K562 (cell line): ENCODE measurements around the gene SZT2. TPM values are rescaled to one million over a fixed set of nuclear protein-coding genes. Genes with fewer than 3 reads are reported as not detected.

Experiments used
- ATAC-seq: fragments of 200-7000 bp; cut with Tn5 transposase; 3 replicates; pipeline ENCODE4 v1.9.1; 2020; ENCODE audit warnings: moderate library complexity
- BruUV-seq: library from RNA; stranded (reverse); fragments of 400-500 nt; replicated peaks from 2 replicates; lab custom pipeline; 2021; lab: Mats Ljungman, UMichigan
- CTCF ChIA-PET: fragments of 300-600 bp; formaldehyde crosslinking; extraction: SDS; loops from one replicate; lab custom pipeline; 2021; ENCODE audit warnings: low intra/inter-chr PET ratio; lab: Yijun Ruan, JAX
- POLR2A ChIA-PET: fragments of 300-600, 350-650 bp; sonication (Branson Sonifier 250); formaldehyde crosslinking; extraction: SDS; loops from one replicate; lab custom pipeline; 2021; ENCODE audit warnings: antibody characterized with exemption, inconsistent platforms; lab: Yijun Ruan, JAX
- DNase-seq, 4 experiments: peaks; one replicate each; pipeline versions ENCODE4 v3.0.0 to v3.0.0-alpha.2; 2011 to 2018; ENCODE audit warnings: low spot score in 3 of 4, mixed read lengths in 3 of 4; ENCODE audit errors: extremely low read depth in 1 of 4
- FAIRE-seq: peaks from 2 replicates; lab custom pipeline; 2011; peaks lifted over from hg19 to GRCh38; lab: Jason Lieb, UNC
- H2AFZ ChIP-seq: 2 replicates; pipeline ENCODE4 v1.6.0; 2011; ENCODE audit warnings: low read depth, low read length, control low read depth, inconsistent platforms
- H3K27ac ChIP-seq: fragments of 200-600 bp; 3 replicates; pipeline ENCODE4 v1.8.0; 2011; ENCODE audit warnings: low read depth, mild to moderate bottlenecking, control low read depth, inconsistent platforms, low read length, moderate library complexity, mixed read lengths; ENCODE audit errors: extremely low read depth
- H3K27me3 ChIP-seq, 2 experiments: fragments of 300-600 bp in 1 of 2; 2 replicates in 1 of 2; 3 replicates in 1 of 2; pipeline versions ENCODE4 v1.6.0 to v1.8.0; 2011; ENCODE audit warnings: inconsistent platforms in 2 of 2, low read length in 2 of 2, mild to moderate bottlenecking in 1 of 2, mixed read lengths in 1 of 2, moderate library complexity in 1 of 2; ENCODE audit not compliant: control insufficient read depth in 2 of 2, insufficient read depth in 2 of 2
- H3K36me3 ChIP-seq: fragments of 300-600 bp; 3 replicates; pipeline ENCODE4 v1.8.0; 2011; ENCODE audit warnings: mild to moderate bottlenecking, low read length, inconsistent platforms; ENCODE audit not compliant: control insufficient read depth, insufficient read depth
- H3K4me1 ChIP-seq, 2 experiments: fragments of 200-600 bp in 1 of 2; replicated peaks in 1 of 2; 2 replicates in 1 of 2; 3 replicates in 1 of 2; pipeline versions ENCODE4 v1.5.1 to v1.8.0; 2011; ENCODE audit warnings: inconsistent platforms in 2 of 2, low read length in 2 of 2, mild to moderate bottlenecking in 1 of 2, mixed read lengths in 1 of 2, moderate library complexity in 1 of 2; ENCODE audit not compliant: control insufficient read depth in 2 of 2, insufficient read depth in 2 of 2
- H3K4me2 ChIP-seq: 2 replicates; pipeline ENCODE4 v1.6.1; 2011; ENCODE audit warnings: low read length, control low read depth, inconsistent platforms, mixed read lengths; ENCODE audit not compliant: insufficient read depth
- H3K4me3 ChIP-seq: fragments of 200-600 bp; sonication (generic), shearing (Covaris generic); 2 replicates; pipeline ENCODE4 v1.5.1; 2016; ENCODE audit warnings: control low read depth, inconsistent platforms
- H3K79me2 ChIP-seq: fragments of 200-600 bp; 3 replicates; pipeline ENCODE4 v1.8.0; 2011; ENCODE audit warnings: low read length, inconsistent platforms; ENCODE audit not compliant: control insufficient read depth, insufficient read depth
- H3K9ac ChIP-seq, 2 experiments: 2 replicates each; pipeline versions ENCODE4 v1.6.0 to v1.6.1; 2011; ENCODE audit warnings: low read depth in 2 of 2, low read length in 2 of 2, control low read depth in 1 of 2, inconsistent platforms in 1 of 2, mild to moderate bottlenecking in 1 of 2, mixed read lengths in 1 of 2; ENCODE audit not compliant: insufficient read depth in 1 of 2
- H3K9me1 ChIP-seq: one replicate; pipeline ENCODE4 v1.6.0; 2011; ENCODE audit warnings: inconsistent platforms, mild to moderate bottlenecking, low read length, moderate library complexity; ENCODE audit not compliant: control insufficient read depth, insufficient read depth
- H3K9me3 ChIP-seq: replicated peaks from 2 replicates; pipeline ENCODE4 v1.5.1; 2011; ENCODE audit warnings: low read depth, low read length, inconsistent platforms; ENCODE audit not compliant: control insufficient read depth, insufficient read depth
- H4K20me1 ChIP-seq: replicated peaks from 2 replicates; pipeline ENCODE4 v1.6.1; 2011; ENCODE audit warnings: low read length, inconsistent platforms, mixed read lengths; ENCODE audit not compliant: control insufficient read depth, insufficient read depth
- EZH2 ChIP-seq: IDR thresholded peaks from 2 replicates; pipeline ENCODE4 v1.6.1; 2012; ENCODE audit warnings: low read depth, mild to moderate bottlenecking, inconsistent platforms, low read length, borderline replicate concordance
- JUND ChIP-seq, 2 experiments: IDR thresholded peaks; 2 replicates in 1 of 2; 3 replicates in 1 of 2; pipeline ENCODE4 v1.6.1; 2011; ENCODE audit warnings: borderline replicate concordance in 2 of 2, low read depth in 2 of 2, low read length in 2 of 2, improper control_type of control experiment in 1 of 2, missing biosample characterization in 1 of 2, missing genetic modification characterization in 1 of 2, missing genetic modification reagents in 1 of 2
- KAT7 ChIP-seq: sonication (generic); formaldehyde crosslinking; IDR thresholded peaks from 2 replicates; pipeline ENCODE4 v1.8.0; 2022; ENCODE audit warnings: missing genetic modification reagents, mild to moderate bottlenecking, borderline replicate concordance
- MTA2 ChIP-seq: fragments of 450-650 bp; IDR thresholded peaks from 2 replicates; pipeline ENCODE4 v1.6.1; 2016; ENCODE audit warnings: low read depth
- NCOR1 ChIP-seq: fragments of 450-650 bp; IDR thresholded peaks from 2 replicates; pipeline ENCODE4 v1.6.1; 2016; ENCODE audit warnings: mild to moderate bottlenecking, moderate library complexity
- PHTF2 ChIP-seq: fragments of 250-450 bp; sonication (Bioruptor Pico); IDR thresholded peaks from 2 replicates; pipeline ENCODE4 v1.5.0; 2021; ENCODE audit warnings: mild to moderate bottlenecking
- ZBTB12 ChIP-seq: fragments of 250-450 bp; sonication (Bioruptor Pico); IDR thresholded peaks from 2 replicates; pipeline ENCODE4 v1.4.0; 2020
- ZNF311 ChIP-seq: fragments of 250-450 bp; sonication (Bioruptor Pico); IDR thresholded peaks from 2 replicates; pipeline ENCODE4 v1.4.0; 2020; ENCODE audit warnings: mild to moderate bottlenecking, moderate library complexity
- WGBS: fragments of 100-300 bp; shearing (Covaris generic); methylation state at CpG from one replicate; pipeline ENCODE4 v1.1.6; 2016; ENCODE audit warnings: low coverage, mixed read lengths; ENCODE audit not compliant: insufficient coverage; ENCODE audit errors: missing lambda C conversion rate; 5-methylcytosine and 5-hydroxymethylcytosine counted together
- in situ Hi-C: fragments of 300-500 bp; cut with MboI; formaldehyde crosslinking; loops from 4 replicates; pipeline ENCODE4 v1.15.0; 2018; ENCODE audit warnings: inconsistent platforms, mixed read lengths
- intact Hi-C: fragments of 100-400 bp; cut with micrococcal nuclease; formaldehyde crosslinking; loops from 2 replicates; pipeline ENCODE4 v1.14.2; 2022
- polyA plus RNA-seq, 8 experiments: library from polyadenylated mRNA; depleted of rRNA in 4 of 8; stranded (reverse) in 5 of 8; unstranded in 3 of 8; fragments of >200 nt; fragmentation: Nextera tagmentation in 2 of 8; fragmentation: Illumina TruSeq in 1 of 8; extraction: Ambion mirVana in 2 of 8; extraction: Trizol in 1 of 8; gene quantifications; 2 replicates each; pipeline versions ENCODE4 v1.2.1 to v1.2.3, GENCODE V29; 2011 to 2014; ENCODE audit warnings: inconsistent platforms in 1 of 8, missing spikeins in 1 of 8
- total RNA-seq, 7 experiments: library from RNA; depleted of rRNA in 6 of 7; stranded (reverse); fragments of >200 nt in 6 of 7; fragmentation: Illumina TruSeq in 2 of 7; extraction: Trizol in 2 of 7; gene quantifications; 2 replicates each; pipeline versions ENCODE4 v1.2.1 to v1.2.3, GENCODE V29; 2011 to 2021; ENCODE audit warnings: low replicate concordance in 1 of 7
- TF ChIP-seq, protein P1 (sequence below): fragments of 250-450 bp; sonication (Bioruptor Pico); IDR thresholded peaks from 2 replicates; pipeline ENCODE4 v1.5.0; 2020; ENCODE audit warnings: mild to moderate bottlenecking, borderline replicate concordance
- TF ChIP-seq, protein P2 (sequence below), 2 experiments: IDR thresholded peaks; 2 replicates each; pipeline ENCODE4 v1.6.1; 2011; ENCODE audit warnings: borderline replicate concordance in 1 of 2, control low read depth in 1 of 2, low read depth in 1 of 2, low read length in 1 of 2, mild to moderate bottlenecking in 1 of 2, mixed read lengths in 1 of 2, moderate library complexity in 1 of 2; ENCODE audit not compliant: insufficient read depth in 1 of 2, insufficient read length in 1 of 2, poor library complexity in 1 of 2, severe bottlenecking in 1 of 2; ENCODE audit errors: extremely low read depth in 1 of 2
- TF ChIP-seq, protein P3 (sequence below), 2 experiments: fragments of 450-650 bp; IDR thresholded peaks; 2 replicates each; pipeline ENCODE4 v1.6.1; 2016
- TF ChIP-seq, protein P4 (sequence below): fragments of 450-650 bp; IDR thresholded peaks from 2 replicates; pipeline ENCODE4 v1.6.1; 2016; ENCODE audit warnings: borderline replicate concordance

Gene SZT2
- total and polyA plus RNA-seq, 9 of the 15 experiments (the other 6 are each of a cell fraction or from before 2014, with no cell fraction given) = 0.88 to 31.0 (median 12.8) TPM

DNA sequence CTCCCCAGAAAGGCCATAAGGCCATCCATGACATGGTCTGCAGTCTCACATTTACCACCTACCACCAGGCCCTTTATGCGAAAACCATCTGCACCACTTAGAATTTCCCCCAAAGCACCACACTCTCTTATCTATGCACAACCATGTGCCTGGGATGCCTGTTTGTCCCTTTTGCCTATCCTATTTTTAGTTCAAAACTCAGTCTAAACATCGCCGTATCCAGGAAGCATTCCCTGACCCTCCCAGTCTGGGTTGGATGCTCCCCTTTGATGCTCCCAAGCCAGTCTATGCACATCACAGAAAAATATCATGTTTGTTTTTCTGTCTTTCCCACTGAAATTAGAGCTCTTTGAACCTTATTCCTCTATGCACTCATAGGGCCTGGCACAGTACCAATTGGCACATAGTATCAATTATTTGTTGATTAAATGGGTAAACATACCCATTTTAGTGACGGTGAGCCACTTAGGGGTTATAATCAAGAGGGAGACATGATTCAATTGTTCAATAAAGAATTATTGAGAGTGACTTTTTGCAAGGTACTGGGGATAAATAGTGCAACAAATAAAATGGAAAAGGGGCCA lies 45.3 kb upstream of the SZT2 start:
- Histone ChIP-seq H3K27me3 (peaks cover 0 to 5% of the 10 kb centered on the region in 2 experiments; a peak in 2 of 5 replicates), H3K36me3 (no peaks in the 10 kb centered on the region), H3K4me1 (peaks cover 10 to 21% of the 10 kb centered on the region in 2 experiments; a peak in 4 of 5 replicates), H3K9ac (peak overlapping the region in 1 of 2 experiments; percentile 10; a peak in 1 of 4 replicates), H2AFZ (peak overlapping the region; percentile 16; the same call in 1 of the 2 replicates), H4K20me1 (no peaks in the 10 kb centered on the region), H3K4me3 (no peak overlapping the region), H3K9me1 (no peaks in the 10 kb centered on the region), H3K4me2 (peak overlapping the region; percentile 17; the same call in 1 of the 2 replicates), H3K9me3 (no peaks in the 10 kb centered on the region), H3K79me2 (no peaks in the 10 kb centered on the region), H3K27ac (no peak overlapping the region)
- intact Hi-C loops = no loop called here
- ChIA-PET CTCF (no interaction called here), POLR2A (interaction anchor here (0.6 to 1.4 kb wide), 3 partner anchors 9 to 44 kb away, joined by 3 to 4 read pairs (median 3); no protein-coding TSS in a partner anchor)
- BruUV-seq = no TSS peak
- peak in 2 of 4 experiments; percentile 63 to 64 for DNase-seq
- 18% methylated on average over 4 of the region's 4 CpGs for WGBS
- in situ Hi-C loops = no loop called here
- FAIRE-seq = peak; percentile 90
- peak; percentile 61 for ATAC-seq
- TF ChIP-seq ZNF311 (CRISPR knock-in tag) (no peak), JUND (IDR thresholded peaks at IDR 0.05; ENCODE audit: borderline replicate concordance, low read depth, low read length) (no peak), JUND (tag; IDR thresholded peaks at IDR 0.05; ENCODE audit: borderline replicate concordance, low read depth, low read length) (no peak), KAT7 (CRISPR knock-in tag) (no peak), NCOR1 (peak; percentile 80), MTA2 (peak; percentile 17; the same call in 1 of the 2 replicates), PHTF2 (CRISPR knock-in tag) (no peak), EZH2 (no peak), ZBTB12 (CRISPR knock-in tag) (no peak)
- TF ChIP-seq, protein P1, sequence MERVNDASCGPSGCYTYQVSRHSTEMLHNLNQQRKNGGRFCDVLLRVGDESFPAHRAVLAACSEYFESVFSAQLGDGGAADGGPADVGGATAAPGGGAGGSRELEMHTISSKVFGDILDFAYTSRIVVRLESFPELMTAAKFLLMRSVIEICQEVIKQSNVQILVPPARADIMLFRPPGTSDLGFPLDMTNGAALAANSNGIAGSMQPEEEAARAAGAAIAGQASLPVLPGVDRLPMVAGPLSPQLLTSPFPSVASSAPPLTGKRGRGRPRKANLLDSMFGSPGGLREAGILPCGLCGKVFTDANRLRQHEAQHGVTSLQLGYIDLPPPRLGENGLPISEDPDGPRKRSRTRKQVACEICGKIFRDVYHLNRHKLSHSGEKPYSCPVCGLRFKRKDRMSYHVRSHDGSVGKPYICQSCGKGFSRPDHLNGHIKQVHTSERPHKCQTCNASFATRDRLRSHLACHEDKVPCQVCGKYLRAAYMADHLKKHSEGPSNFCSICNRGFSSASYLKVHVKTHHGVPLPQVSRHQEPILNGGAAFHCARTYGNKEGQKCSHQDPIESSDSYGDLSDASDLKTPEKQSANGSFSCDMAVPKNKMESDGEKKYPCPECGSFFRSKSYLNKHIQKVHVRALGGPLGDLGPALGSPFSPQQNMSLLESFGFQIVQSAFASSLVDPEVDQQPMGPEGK (CRISPR knock-in tag) = no peak
- TF ChIP-seq, protein P2, sequence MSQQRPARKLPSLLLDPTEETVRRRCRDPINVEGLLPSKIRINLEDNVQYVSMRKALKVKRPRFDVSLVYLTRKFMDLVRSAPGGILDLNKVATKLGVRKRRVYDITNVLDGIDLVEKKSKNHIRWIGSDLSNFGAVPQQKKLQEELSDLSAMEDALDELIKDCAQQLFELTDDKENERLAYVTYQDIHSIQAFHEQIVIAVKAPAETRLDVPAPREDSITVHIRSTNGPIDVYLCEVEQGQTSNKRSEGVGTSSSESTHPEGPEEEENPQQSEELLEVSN (IDR thresholded peaks at IDR 0.05; ENCODE audit: borderline replicate concordance in 1 of 2, extremely low read depth in 1 of 2, insufficient read depth in 1 of 2, insufficient read length in 1 of 2, low read depth in 1 of 2, low read length in 1 of 2, poor library complexity in 1 of 2, severe bottlenecking in 1 of 2) = peak in 1 of 2 experiments; percentile 34
- TF ChIP-seq, protein P3, sequence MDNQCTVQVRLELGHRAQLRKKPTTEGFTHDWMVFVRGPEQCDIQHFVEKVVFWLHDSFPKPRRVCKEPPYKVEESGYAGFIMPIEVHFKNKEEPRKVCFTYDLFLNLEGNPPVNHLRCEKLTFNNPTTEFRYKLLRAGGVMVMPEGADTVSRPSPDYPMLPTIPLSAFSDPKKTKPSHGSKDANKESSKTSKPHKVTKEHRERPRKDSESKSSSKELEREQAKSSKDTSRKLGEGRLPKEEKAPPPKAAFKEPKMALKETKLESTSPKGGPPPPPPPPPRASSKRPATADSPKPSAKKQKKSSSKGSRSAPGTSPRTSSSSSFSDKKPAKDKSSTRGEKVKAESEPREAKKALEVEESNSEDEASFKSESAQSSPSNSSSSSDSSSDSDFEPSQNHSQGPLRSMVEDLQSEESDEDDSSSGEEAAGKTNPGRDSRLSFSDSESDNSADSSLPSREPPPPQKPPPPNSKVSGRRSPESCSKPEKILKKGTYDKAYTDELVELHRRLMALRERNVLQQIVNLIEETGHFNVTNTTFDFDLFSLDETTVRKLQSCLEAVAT (IDR thresholded peaks at IDR 0.05) = peak in 1 of 2 experiments; percentile 26; a peak in 1 of 4 replicates
- TF ChIP-seq, protein P4, sequence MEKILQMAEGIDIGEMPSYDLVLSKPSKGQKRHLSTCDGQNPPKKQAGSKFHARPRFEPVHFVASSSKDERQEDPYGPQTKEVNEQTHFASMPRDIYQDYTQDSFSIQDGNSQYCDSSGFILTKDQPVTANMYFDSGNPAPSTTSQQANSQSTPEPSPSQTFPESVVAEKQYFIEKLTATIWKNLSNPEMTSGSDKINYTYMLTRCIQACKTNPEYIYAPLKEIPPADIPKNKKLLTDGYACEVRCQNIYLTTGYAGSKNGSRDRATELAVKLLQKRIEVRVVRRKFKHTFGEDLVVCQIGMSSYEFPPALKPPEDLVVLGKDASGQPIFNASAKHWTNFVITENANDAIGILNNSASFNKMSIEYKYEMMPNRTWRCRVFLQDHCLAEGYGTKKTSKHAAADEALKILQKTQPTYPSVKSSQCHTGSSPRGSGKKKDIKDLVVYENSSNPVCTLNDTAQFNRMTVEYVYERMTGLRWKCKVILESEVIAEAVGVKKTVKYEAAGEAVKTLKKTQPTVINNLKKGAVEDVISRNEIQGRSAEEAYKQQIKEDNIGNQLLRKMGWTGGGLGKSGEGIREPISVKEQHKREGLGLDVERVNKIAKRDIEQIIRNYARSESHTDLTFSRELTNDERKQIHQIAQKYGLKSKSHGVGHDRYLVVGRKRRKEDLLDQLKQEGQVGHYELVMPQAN = no peak
